SK-N-SH treated with all-trans-retinoic acid at 6 μM for 48 hours (cell line): ENCODE data around the gene FAM120AOS.

Source experiments
- ATAC-seq: fragments of 200-7000 bp; cut with Tn5 transposase; 3 replicates; pipeline ENCODE4 v1.9.1; 2020; ENCODE audit warnings: mild to moderate bottlenecking, moderate library complexity
- ARNTL ChIP-seq: fragments of 450-650 bp; formaldehyde crosslinking; IDR thresholded peaks from 2 replicates; pipeline ENCODE4 v1.5.0; 2020; ENCODE audit warnings: low read depth, mild to moderate bottlenecking, moderate library complexity, borderline replicate concordance
- BACH2 ChIP-seq: fragments of 250-450 bp; sonication (Bioruptor Pico); IDR thresholded peaks from 2 replicates; pipeline ENCODE4 v1.9.0; 2021; ENCODE audit warnings: mild to moderate bottlenecking, borderline replicate concordance
- CREB5 ChIP-seq: fragments of 250-450 bp; sonication (Bioruptor Pico); IDR thresholded peaks from 2 replicates; pipeline ENCODE4 v1.5.1; 2020; ENCODE audit warnings: low read depth, mild to moderate bottlenecking, moderate library complexity
- CSDC2 ChIP-seq: fragments of 250-450 bp; sonication (Bioruptor Pico); IDR thresholded peaks from 2 replicates; pipeline ENCODE4 v1.5.0; 2020; ENCODE audit warnings: mild to moderate bottlenecking, moderate library complexity
- CSRNP3 ChIP-seq: fragments of 250-450 bp; sonication (Bioruptor Pico); IDR thresholded peaks from 2 replicates; pipeline ENCODE4 v1.5.1; 2021; ENCODE audit warnings: mild to moderate bottlenecking, moderate library complexity
- GLIS3 ChIP-seq: fragments of 250-450 bp; sonication (Bioruptor Pico); IDR thresholded peaks from 2 replicates; pipeline ENCODE4 v1.5.0; 2020; ENCODE audit warnings: mild to moderate bottlenecking, moderate library complexity
- ISL1 ChIP-seq: fragments of 250-450 bp; sonication (Bioruptor Pico); IDR thresholded peaks from 2 replicates; pipeline ENCODE4 v2.1.2; 2022; ENCODE audit warnings: mild to moderate bottlenecking, moderate library complexity
- OSR1 ChIP-seq: fragments of 250-450 bp; sonication (Bioruptor Pico); IDR thresholded peaks from 2 replicates; pipeline ENCODE4 v1.8.0; 2022; ENCODE audit warnings: moderate library complexity, mild to moderate bottlenecking, inconsistent platforms
- PATZ1 ChIP-seq: fragments of 250-450 bp; sonication (Bioruptor Pico); IDR thresholded peaks from 2 replicates; pipeline ENCODE4 v1.8.0; 2020; ENCODE audit warnings: mild to moderate bottlenecking, moderate library complexity, borderline replicate concordance
- PPARA ChIP-seq: fragments of 250-450 bp; sonication (Bioruptor Pico); IDR thresholded peaks from 2 replicates; pipeline ENCODE4 v1.5.0; 2020; ENCODE audit warnings: mild to moderate bottlenecking, borderline replicate concordance
- RARB ChIP-seq: fragments of 250-450 bp; sonication (Bioruptor Pico); IDR thresholded peaks from 2 replicates; pipeline ENCODE4 v1.8.0; 2021; ENCODE audit warnings: mild to moderate bottlenecking, moderate library complexity
- SNAI2 ChIP-seq: fragments of 250-450 bp; sonication (Bioruptor Pico); IDR thresholded peaks from 2 replicates; pipeline ENCODE4 v1.5.0; 2020; ENCODE audit warnings: mild to moderate bottlenecking, moderate library complexity
- TOX ChIP-seq: fragments of 250-450 bp; sonication (Bioruptor Pico); IDR thresholded peaks from 2 replicates; pipeline ENCODE4 v1.8.0; 2021; ENCODE audit warnings: mild to moderate bottlenecking, moderate library complexity, borderline replicate concordance
- TSHZ2 ChIP-seq: fragments of 250-450 bp; sonication (Bioruptor Pico); IDR thresholded peaks from 2 replicates; pipeline ENCODE4 v1.5.0; 2020; ENCODE audit warnings: mild to moderate bottlenecking, moderate library complexity
- ZC3H10 ChIP-seq: fragments of 250-450 bp; sonication (Bioruptor Pico); IDR thresholded peaks from 2 replicates; pipeline ENCODE4 v1.5.1; 2021; ENCODE audit warnings: mild to moderate bottlenecking, moderate library complexity
- ZFP3 ChIP-seq: fragments of 250-450 bp; sonication (Bioruptor Pico); IDR thresholded peaks from 2 replicates; pipeline ENCODE4 v1.5.0; 2020; ENCODE audit warnings: mild to moderate bottlenecking, moderate library complexity
- ZNF565 ChIP-seq: fragments of 450-650 bp; formaldehyde crosslinking; conservative IDR thresholded peaks from 2 replicates; pipeline ENCODE4 v1.5.0; 2020; ENCODE audit warnings: low read depth, mild to moderate bottlenecking, moderate library complexity
- ZNF70 ChIP-seq: fragments of 450-650 bp; formaldehyde crosslinking; IDR thresholded peaks from 2 replicates; pipeline ENCODE4 v1.5.0; 2020; ENCODE audit warnings: mild to moderate bottlenecking, moderate library complexity
- ZNF8 ChIP-seq: fragments of 450-650 bp; formaldehyde crosslinking; IDR thresholded peaks from 2 replicates; pipeline ENCODE4 v1.5.0; 2020; ENCODE audit warnings: mild to moderate bottlenecking, moderate library complexity

Gene FAM120AOS

GRCh38 chr9:93496285-93496684 lies 42.9 kb upstream of the FAM120AOS start:
- no peak for TF ChIP-seq TSHZ2 (CRISPR knock-in tag)
- TF ChIP-seq ZNF565 (CRISPR knock-in tag), result no peak
- TF ChIP-seq RARB (CRISPR knock-in tag), result no peak
- TF ChIP-seq ISL1 (CRISPR knock-in tag), result no peak

GRCh38 chr9:93493949-93494348 lies 40.6 kb upstream of the FAM120AOS start:
- no peak for ATAC-seq
- no peak for TF ChIP-seq BACH2 (CRISPR knock-in tag)
- no peak for TF ChIP-seq CSDC2 (CRISPR knock-in tag)
- TF ChIP-seq ARNTL (CRISPR knock-in tag), result no peak
- TF ChIP-seq TSHZ2 (CRISPR knock-in tag), result no peak
- no peak for TF ChIP-seq CSRNP3 (CRISPR knock-in tag)
- TF ChIP-seq RARB (CRISPR knock-in tag), result no peak
- TF ChIP-seq, all 23 proteins: peak for 0

More at GRCh38 chr9:93496285-93496684, 42.9 kb upstream of the FAM120AOS start:
- ATAC-seq, result no peak

GRCh38 chr9:93492327-93492726 lies 38.9 kb upstream of the FAM120AOS start:
- TF ChIP-seq PPARA (CRISPR knock-in tag), result no peak
- TF ChIP-seq GLIS3 (CRISPR knock-in tag), result no peak
- no peak for TF ChIP-seq ZNF70 (CRISPR knock-in tag)
- TF ChIP-seq SNAI2 (CRISPR knock-in tag), result no peak
- no peak for TF ChIP-seq ZNF8
- TF ChIP-seq CREB5 (CRISPR knock-in tag), result no peak
- no peak for TF ChIP-seq CSRNP3 (CRISPR knock-in tag)
- TF ChIP-seq ZC3H10 (CRISPR knock-in tag), result no peak
- no peak for TF ChIP-seq BACH2 (CRISPR knock-in tag)
- TF ChIP-seq ISL1 (CRISPR knock-in tag), result no peak
- TF ChIP-seq TOX, result no peak
- TF ChIP-seq, all 23 proteins: peak for 0
- no peak for ATAC-seq

- TF ChIP-seq PATZ1 (CRISPR knock-in tag), result no peak
- no peak for TF ChIP-seq RARB (CRISPR knock-in tag)
- no peak for TF ChIP-seq ZC3H10 (CRISPR knock-in tag)
- TF ChIP-seq ZFP3, result no peak
- TF ChIP-seq PPARA (CRISPR knock-in tag), result no peak
- no peak for TF ChIP-seq OSR1
- ATAC-seq, result no peak
Measured at GRCh38 chr9:93491593-93492232, 38.3 kb upstream of the FAM120AOS start.
